Skin epidermis (tissue), 12 donors: ENCODE data around the gene CKAP5.
"Not testable (repeated sequence)": the region's sequence is repeated elsewhere in the genome, so short reads cannot be mapped to it uniquely, and the experiment has no call there.

ENCODE experiments used
- H3K27ac ChIP-seq, 21 experiments: fragments of 200-600 bp; sonication (generic) in 11 of 21; one replicate each; pipeline ENCODE4 v1.5.0; 2020; ENCODE audit warnings: mild to moderate bottlenecking in 3 of 21, inconsistent platforms in 2 of 21, moderate library complexity in 2 of 21
- H3K4me3 ChIP-seq, 7 experiments: fragments of 200-600 bp; sonication (generic) in 2 of 7; one replicate each; pipeline ENCODE4 v1.5.0; 2020; ENCODE audit warnings: inconsistent platforms in 2 of 7, mild to moderate bottlenecking in 2 of 7, moderate library complexity in 1 of 7

The CKAP5 gene

DNA sequence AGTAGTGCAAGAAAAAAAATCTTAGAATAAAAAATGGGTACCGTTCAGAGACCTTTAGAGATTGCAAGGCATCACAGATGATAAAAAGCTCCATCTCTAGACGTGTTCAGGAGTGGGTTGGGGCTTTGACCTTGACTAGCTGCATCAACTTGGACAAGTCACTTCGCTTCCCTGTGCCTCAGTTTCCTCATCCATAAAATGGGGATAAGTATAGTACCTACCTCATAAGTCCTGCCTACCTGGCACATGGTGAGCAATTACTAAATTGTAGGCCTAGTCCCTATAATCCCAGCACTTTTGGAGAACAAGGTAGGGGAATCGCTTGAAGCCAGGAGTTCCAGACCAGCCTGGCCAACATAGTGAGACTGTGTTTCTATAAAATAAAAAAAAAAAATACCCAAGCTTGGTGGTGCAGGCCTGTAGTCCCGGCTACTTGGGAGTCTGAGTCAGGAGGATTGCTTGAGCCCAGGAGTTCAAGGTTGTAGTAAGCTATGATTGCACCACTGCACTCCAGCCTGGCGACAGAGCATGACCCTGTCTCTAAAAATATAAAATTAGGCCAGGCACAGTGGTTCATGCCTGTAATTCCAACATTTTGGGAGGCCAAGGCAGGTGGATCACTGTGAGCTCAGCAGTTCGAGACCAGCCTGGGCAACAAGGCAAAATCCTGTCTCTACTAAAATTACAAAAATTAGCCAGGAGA, 133.1 kb downstream of the CKAP5 start:
- peak overlapping the region in 6 of 21 experiments; percentile 12 to 85 (median 63) for H3K27ac ChIP-seq
- H3K4me3 ChIP-seq: no peak overlapping the region

DNA sequence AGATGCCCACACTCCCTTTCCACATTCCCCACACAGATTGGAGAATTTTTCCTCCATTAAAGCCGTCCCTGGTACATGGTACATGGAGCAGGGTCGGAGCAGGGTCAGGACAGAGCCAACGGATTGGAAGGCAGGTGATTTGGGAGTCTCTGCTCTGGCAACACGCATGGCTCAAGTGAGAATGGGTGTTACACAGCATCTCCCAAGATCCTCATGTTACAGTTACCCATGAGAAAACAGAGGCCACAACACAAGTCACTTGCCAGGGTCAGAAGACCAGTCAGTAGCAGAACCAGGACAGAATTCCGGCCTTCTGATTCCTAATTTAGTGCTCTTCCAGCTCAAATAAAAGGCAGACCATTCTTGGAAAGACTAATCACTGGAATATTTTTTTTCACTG, 134.8 kb downstream of the CKAP5 start:
- H3K4me3 ChIP-seq: no peak overlapping the region
- H3K27ac ChIP-seq: peak overlapping the region in 20 of 21 experiments; percentile 29 to 90 (median 64)

GRCh38 chr11:46710821-46711269, 135.2 kb downstream of the CKAP5 start:
- Histone ChIP-seq H3K4me3 (no peak overlapping the region), H3K27ac (peak overlapping the region in 20 of 21 experiments; percentile 29 to 90 (median 64))

GRCh38 chr11:46709351-46709750, 136.7 kb downstream of the CKAP5 start:
- H3K27ac ChIP-seq: peak overlapping the region in 1 of 21 experiments; percentile 85

DNA sequence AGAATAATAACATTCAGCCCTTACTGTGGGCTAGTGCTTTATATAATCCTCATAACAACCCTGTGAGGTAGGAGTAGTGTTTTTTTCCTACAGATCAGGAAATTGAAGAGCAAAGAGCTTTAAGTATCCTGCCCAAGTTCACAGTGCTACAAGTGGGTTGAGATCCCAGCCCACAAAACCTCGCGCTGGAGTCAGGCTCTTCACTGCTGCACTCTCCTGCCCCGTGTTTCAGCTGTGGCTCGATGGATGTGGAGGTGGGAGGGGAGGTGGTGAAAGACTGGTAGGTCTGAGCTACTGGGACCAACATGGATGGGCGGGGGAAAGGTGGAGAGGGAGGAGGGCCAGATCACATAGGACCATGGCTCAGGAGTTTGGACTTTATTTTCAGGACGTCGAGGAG, 139.2 kb downstream of the CKAP5 start:
- H3K4me3 ChIP-seq: no peak overlapping the region
- H3K27ac ChIP-seq: no peak overlapping the region

More at GRCh38 chr11:46709351-46709750, 136.7 kb downstream of the CKAP5 start:
- H3K4me3 ChIP-seq: not testable (repeated sequence)

- no peak overlapping the region for H3K27ac ChIP-seq
- H3K4me3 ChIP-seq: no peak overlapping the region
Measured at GRCh38 chr11:46705070-46705688, 140.9 kb downstream of the CKAP5 start.

DNA sequence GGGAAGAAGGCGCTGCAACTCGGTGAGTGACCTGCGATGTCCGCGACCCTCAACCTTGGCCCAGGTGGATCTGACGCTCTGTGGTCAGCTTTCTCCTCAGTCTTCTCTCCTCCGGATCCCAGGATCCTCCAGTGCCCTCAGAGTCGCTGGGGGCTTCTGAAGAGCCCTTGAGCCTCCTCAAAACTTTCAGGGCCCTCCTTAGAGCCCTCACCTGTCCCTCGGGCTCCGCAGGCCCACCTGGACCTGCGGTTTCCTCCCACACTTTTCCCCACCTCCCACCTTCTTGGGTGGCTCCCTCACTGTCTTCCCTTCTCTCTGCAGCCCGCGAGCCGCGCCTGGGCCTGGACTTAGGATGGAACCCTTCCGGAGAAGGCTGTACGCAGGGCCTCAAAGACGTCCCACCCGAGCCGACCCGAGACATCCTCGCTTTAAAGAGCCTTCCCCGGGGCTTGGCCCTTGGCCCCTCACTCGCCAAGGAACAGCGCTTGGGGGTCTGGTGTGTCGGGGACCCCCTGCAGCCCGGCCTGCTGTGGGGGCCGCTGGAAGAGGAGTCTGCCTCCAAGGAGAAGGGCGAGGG, 144.9 kb downstream of the CKAP5 start:
- H3K4me3 ChIP-seq: peak overlapping the region; percentile 77 to 97 (median 90)
- peak overlapping the region; percentile 88 to 100 (median 95) for H3K27ac ChIP-seq

- Histone ChIP-seq H3K27ac (peak within 1 kb of the TSS; percentile 88 to 100 (median 95)), H3K4me3 (peak within 1 kb of the TSS; percentile 77 to 97 (median 90))
Measured at GRCh38 chr11:46700241-46701077, 145.6 kb downstream of the CKAP5 start, which contains the start of the genes ARHGAP1 and ZNF408. Gene ARHGAP1, minus strand, starts transcription at chr11:46700619. Its CDS starts 4,512 bp downstream, at chr11:46696107. Gene ZNF408, plus strand, starts transcription at chr11:46701031. Its CDS starts 17 bp downstream, at chr11:46701048.

- H3K27ac ChIP-seq: peak overlapping the region in 5 of 21 experiments; percentile 19 to 97 (median 73)
Measured at GRCh38 chr11:46698597-46698996, 147.5 kb downstream of the CKAP5 start.

GRCh38 chr11:46697723-46698122, 148.4 kb downstream of the CKAP5 start:
- Histone ChIP-seq H3K27ac (peak overlapping the region in 13 of 21 experiments; percentile 12 to 97 (median 40)), H3K4me3 (no peak overlapping the region)

More at GRCh38 chr11:46698597-46698996, 147.5 kb downstream of the CKAP5 start:
- no peak overlapping the region for H3K4me3 ChIP-seq

GRCh38 chr11:46697303-46697702, 148.8 kb downstream of the CKAP5 start:
- no peak overlapping the region for H3K4me3 ChIP-seq
- peak overlapping the region in 13 of 21 experiments; percentile 10 to 97 (median 40) for H3K27ac ChIP-seq

GRCh38 chr11:46696212-46696558, 149.9 kb downstream of the CKAP5 start:
- Histone ChIP-seq H3K27ac (peak overlapping the region in 14 of 21 experiments; percentile 7 to 80 (median 64)), H3K4me3 (no peak overlapping the region)

GRCh38 chr11:46695345-46696211, 150.5 kb downstream of the CKAP5 start:
- H3K27ac ChIP-seq: peak overlapping the region in 18 of 21 experiments; percentile 7 to 80 (median 64)
- H3K4me3 ChIP-seq: no peak overlapping the region

- Histone ChIP-seq H3K4me3 (no peak overlapping the region), H3K27ac (peak overlapping the region in 20 of 21 experiments; percentile 31 to 81 (median 68))
Measured at GRCh38 chr11:46694607-46695006, 151.5 kb downstream of the CKAP5 start.

- peak overlapping the region in 20 of 21 experiments; percentile 31 to 81 (median 68) for H3K27ac ChIP-seq
- H3K4me3 ChIP-seq: no peak overlapping the region
Measured at GRCh38 chr11:46694072-46694471, 152.0 kb downstream of the CKAP5 start.

GRCh38 chr11:46693597-46694012, 152.5 kb downstream of the CKAP5 start:
- Histone ChIP-seq H3K27ac (peak overlapping the region in 19 of 21 experiments; percentile 31 to 81 (median 69)), H3K4me3 (no peak overlapping the region)
